Renal pelvis (tissue), 12 donors: ENCODE results near the gene MBNL2. TPM values are rescaled to one million over a fixed set of nuclear protein-coding genes. Genes with fewer than 3 reads are reported as not detected.
A peak's percentile ranks its signal among the peaks of the same experiment; 100 is the strongest.

Source experiments
- DNase-seq: peaks from one replicate; pipeline ENCODE4 v3.0.0-alpha.2; 2013
- long read RNA-seq, 16 experiments: transcript quantifications; one replicate each; lab custom pipeline, GENCODE V29; 2026
- polyA plus RNA-seq, 3 donors: library from polyadenylated mRNA; unstranded; fragments of 120-200 nt; gene quantifications; one replicate each; pipeline ENCODE4 v1.2.1, GENCODE V29; 2013; ENCODE audit not compliant: insufficient read length in 3 of 3

MBNL2 gene, protein sequence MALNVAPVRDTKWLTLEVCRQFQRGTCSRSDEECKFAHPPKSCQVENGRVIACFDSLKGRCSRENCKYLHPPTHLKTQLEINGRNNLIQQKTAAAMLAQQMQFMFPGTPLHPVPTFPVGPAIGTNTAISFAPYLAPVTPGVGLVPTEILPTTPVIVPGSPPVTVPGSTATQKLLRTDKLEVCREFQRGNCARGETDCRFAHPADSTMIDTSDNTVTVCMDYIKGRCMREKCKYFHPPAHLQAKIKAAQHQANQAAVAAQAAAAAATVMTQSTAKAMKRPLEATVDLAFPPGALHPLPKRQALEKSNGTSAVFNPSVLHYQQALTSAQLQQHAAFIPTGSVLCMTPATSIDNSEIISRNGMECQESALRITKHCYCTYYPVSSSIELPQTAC
- polyA plus RNA-seq: 10 to 100 TPM; 51.2 to 69.0 (median 68.7) TPM
- long read RNA-seq, donor 1, full-length matches to known transcripts: 2 of 34 reads
- long read RNA-seq, donor 1, partial matches to known transcripts: 32 of 34 reads
- long read RNA-seq, donor 1, other reads (novel, unspliced or antisense): 0 of 34 reads
- long read RNA-seq, donor 2, full-length matches to known transcripts: 5 of 20 reads
- long read RNA-seq, donor 2, partial matches to known transcripts: 15 of 20 reads
- long read RNA-seq, donor 2, other reads (novel, unspliced or antisense): 0 of 20 reads
- long read RNA-seq, donor 3, full-length matches to known transcripts: 4 of 4 reads
- long read RNA-seq, donor 3, partial matches to known transcripts: 0 of 4 reads
- long read RNA-seq, donor 3, other reads (novel, unspliced or antisense): 0 of 4 reads
- long read RNA-seq, donor 4, full-length matches to known transcripts: 3 of 25 reads
- long read RNA-seq, donor 4, partial matches to known transcripts: 22 of 25 reads
- long read RNA-seq, donor 4, other reads (novel, unspliced or antisense): 0 of 25 reads
- long read RNA-seq, donor 5, partial matches to known transcripts: 5 of 5 reads
- long read RNA-seq, donor 5, other reads (novel, unspliced or antisense): 0 of 5 reads
- long read RNA-seq, donor 6, full-length matches to known transcripts: 3 of 25 reads
- long read RNA-seq, donor 6, partial matches to known transcripts: 16 of 25 reads
- long read RNA-seq, donor 6, other reads (novel, unspliced or antisense): 6 of 25 reads
- long read RNA-seq, donor 7, full-length matches to known transcripts: 2 of 105 reads
- long read RNA-seq, donor 7, partial matches to known transcripts: 103 of 105 reads
- long read RNA-seq, donor 7, other reads (novel, unspliced or antisense): 0 of 105 reads
- long read RNA-seq, donor 8, full-length matches to known transcripts: 3 of 9 reads
- long read RNA-seq, donor 8, partial matches to known transcripts: 6 of 9 reads
- long read RNA-seq, donor 8, other reads (novel, unspliced or antisense): 0 of 9 reads
- long read RNA-seq, donor 9, full-length matches to known transcripts: 2 of 18 reads
- long read RNA-seq, donor 9, partial matches to known transcripts: 16 of 18 reads
- long read RNA-seq, donor 9, other reads (novel, unspliced or antisense): 0 of 18 reads
- long read RNA-seq, donor 10, partial matches to known transcripts: 23 of 23 reads
- long read RNA-seq, donor 10, other reads (novel, unspliced or antisense): 0 of 23 reads
- long read RNA-seq, donor 11, full-length matches to known transcripts: 1 of 7 reads
- long read RNA-seq, donor 11, partial matches to known transcripts: 6 of 7 reads
- long read RNA-seq, donor 11, other reads (novel, unspliced or antisense): 0 of 7 reads
- long read RNA-seq, donor 12, full-length matches to known transcripts: 10 of 35 reads
- long read RNA-seq, donor 12, partial matches to known transcripts: 25 of 35 reads
- long read RNA-seq, donor 12, other reads (novel, unspliced or antisense): 0 of 35 reads
- long read RNA-seq, donor 13, partial matches to known transcripts: 7 of 7 reads
- long read RNA-seq, donor 13, other reads (novel, unspliced or antisense): 0 of 7 reads
- long read RNA-seq, donor 14: 0 reads
- long read RNA-seq, donor 15: 0 reads
- long read RNA-seq, donor 16, partial matches to known transcripts: 8 of 8 reads
- long read RNA-seq, donor 16, other reads (novel, unspliced or antisense): 0 of 8 reads

- DNase-seq: peak; percentile 94
Measured at GRCh38 chr13:97221989-97222700, at the start of gene MBNL2. TSS of gene MBNL2 (plus strand) at chr13:97222333. CDS start at chr13:97276236, 53,903 bp downstream.

GRCh38 chr13:97174638-97175037 lies 47.5 kb upstream of the MBNL2 start:
- DNase-seq: no peak

GRCh38 chr13:97175041-97175440 lies 47.1 kb upstream of the MBNL2 start:
- DNase-seq: no peak

GRCh38 chr13:97179501-97179900 lies 42.6 kb upstream of the MBNL2 start:
- DNase-seq: no peak

- no peak for DNase-seq
Measured at GRCh38 chr13:97182111-97182890, 39.8 kb upstream of the MBNL2 start.

- DNase-seq: no peak
Measured at GRCh38 chr13:97185291-97185690, 36.8 kb upstream of the MBNL2 start.

DNA sequence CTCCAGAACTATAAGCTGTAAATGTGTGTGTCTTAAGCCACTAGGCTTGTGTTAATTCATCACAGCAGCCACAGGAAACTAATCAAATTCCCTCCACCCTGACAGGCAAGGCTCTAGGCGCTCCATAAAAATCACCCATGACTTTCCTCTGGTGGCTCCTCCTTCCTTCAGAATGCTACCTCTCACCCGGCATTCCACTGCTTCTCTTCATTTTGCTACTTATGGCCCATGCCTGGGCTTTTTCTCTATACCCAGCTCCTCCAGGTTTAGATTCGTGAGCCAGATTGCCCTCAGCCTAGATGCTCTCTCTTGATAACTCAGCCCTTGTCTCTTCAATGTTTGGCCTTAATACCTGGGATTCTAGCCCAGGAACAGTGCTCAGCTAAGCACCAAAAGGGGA lies 36.4 kb upstream of the MBNL2 start:
- DNase-seq: no peak

DNA sequence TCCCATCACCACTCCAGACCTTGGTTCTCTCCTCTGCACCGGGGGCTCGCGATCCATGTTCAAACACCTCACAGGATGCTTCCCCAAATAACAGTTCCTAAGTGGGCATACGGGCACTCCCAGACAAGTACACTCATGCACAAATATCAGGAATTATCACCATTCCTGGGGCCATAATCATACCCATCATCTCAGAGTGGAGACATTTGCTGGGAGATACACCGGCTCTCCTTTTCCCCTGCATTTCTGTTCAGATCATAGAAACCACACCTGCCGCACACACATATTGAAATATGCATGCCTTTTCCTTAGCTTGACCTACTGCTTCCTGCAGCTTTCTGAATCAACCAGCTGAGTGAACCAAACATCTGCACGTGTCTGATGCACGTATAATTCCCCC lies 33.9 kb upstream of the MBNL2 start:
- DNase-seq: no peak

GRCh38 chr13:97189928-97190327 lies 32.2 kb upstream of the MBNL2 start:
- DNase-seq: no peak

DNA sequence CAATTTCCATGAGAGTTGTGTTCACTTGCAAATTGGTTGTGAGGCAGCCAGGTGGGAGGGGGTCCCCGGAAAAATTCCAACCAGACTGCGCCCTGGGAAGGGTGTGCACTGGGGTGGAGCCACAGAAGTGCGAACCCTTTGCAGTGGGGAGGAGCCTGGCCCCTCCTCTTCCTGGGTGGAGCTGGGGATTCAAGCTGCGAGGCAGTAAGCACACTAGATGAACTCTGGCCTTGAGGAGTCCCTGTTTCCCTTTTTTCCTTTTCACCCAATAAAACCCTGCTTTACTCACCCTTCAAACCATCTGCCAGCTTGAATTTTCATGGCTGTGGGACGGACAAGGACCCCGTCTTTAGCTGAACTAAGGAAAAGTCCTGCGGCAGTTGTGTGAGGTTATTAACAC lies 31.0 kb upstream of the MBNL2 start:
- no peak for DNase-seq

GRCh38 chr13:97191615-97192014 lies 30.5 kb upstream of the MBNL2 start:
- no peak for DNase-seq

- no peak for DNase-seq
Measured at GRCh38 chr13:97192166-97192565, 30.0 kb upstream of the MBNL2 start.

- DNase-seq: no peak
Measured at GRCh38 chr13:97193577-97193976, 28.6 kb upstream of the MBNL2 start.

DNA sequence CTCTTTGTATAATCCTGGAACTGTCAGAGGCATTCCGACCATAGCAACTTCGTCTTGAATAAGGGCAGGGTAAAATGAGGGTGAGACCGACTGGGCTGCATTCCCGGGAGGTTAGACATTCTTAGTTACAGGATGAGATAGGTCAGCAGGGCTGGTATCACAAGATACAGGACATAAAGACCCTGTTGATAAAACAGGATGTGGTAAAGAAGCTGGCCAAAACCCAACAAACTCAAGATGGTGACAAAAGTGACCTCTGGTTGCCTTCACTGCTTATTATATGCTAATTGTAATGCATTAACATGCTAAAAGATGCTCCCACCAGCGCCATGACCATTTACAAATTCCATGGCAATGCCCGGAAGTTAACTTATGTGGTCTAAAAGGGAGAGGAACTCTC lies 27.7 kb upstream of the MBNL2 start:
- no peak for DNase-seq

- DNase-seq: no peak
Measured at GRCh38 chr13:97196340-97196739, 25.8 kb upstream of the MBNL2 start.

DNA sequence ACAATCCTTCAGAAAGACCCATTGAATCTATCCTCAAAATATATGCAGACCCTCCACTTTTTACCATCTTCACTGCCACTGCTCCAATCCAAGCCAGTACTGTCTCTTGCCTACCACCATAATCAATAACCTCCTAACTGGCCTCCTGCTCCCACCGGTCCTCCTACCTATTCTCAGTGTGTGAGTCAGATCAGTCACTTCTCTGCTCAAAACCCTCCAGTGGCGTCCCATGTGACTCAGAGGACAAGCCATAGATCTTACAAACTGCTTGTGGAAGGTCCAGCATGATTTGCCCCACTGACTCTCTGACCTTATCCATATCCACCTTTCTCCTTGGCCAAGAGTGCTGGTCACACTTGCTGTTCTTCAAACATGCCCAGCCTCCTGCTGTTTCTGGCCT lies 23.4 kb upstream of the MBNL2 start:
- no peak for DNase-seq

DNA sequence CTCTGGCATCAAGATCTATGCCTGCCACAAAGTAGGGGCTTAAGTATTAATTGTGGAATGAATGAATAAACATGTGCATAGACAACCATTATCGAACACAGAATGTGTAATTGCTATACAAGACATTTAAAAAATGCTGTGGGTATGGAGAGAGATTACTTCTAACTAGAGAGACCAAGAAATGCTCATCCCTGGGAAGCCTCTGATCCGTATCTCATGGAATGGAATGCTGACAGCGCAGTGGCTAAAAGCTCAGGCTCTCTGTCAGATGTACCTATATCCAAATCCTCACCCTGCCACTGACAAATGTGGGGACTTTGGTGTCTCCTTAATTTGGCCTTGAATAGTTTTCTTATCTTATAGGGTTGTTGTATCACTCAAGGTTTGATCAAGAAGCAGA lies 22.7 kb upstream of the MBNL2 start:
- DNase-seq: no peak

DNA sequence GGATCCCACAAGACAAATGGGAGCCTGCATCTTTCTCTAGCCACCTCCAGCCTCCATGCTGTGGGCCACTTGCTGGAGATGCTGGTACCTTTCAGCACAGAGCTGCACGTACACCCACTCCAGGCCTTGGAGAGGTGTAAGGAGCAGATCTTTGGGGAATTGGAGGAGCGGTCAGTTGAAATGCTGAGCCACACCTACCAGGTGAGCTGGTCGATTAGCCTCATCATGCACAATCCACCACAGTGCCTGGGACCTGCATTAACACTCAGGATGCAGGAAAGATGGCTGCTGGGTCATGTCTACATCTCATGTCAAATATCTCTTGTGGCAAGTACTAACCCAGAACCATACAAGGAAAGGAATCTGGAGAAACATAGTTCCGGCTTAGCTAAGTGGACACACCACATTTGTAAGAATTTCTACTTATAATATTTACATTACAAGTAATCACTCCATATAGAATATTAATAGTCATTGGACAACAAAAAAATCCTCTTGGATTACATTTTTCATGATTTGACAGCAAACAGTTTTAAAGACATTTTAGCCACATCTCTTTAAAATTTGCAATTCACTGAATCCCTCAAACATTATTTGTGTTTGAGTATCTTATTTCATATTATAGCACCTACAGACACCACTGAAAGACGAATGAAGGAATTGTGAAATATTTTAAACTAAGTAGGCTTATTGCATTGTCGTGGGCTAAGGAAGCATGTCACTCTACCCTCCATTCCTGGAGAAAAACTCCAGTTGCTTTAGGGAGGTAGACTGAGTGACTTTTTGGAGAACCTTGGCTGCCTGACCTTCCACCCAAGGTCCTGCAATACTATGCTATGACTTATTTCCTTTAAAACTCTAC lies 21.8 kb upstream of the MBNL2 start:
- no peak for DNase-seq
